Skeletal muscle tissue (tissue), 4 donors: ENCODE measurements around the gene ZNF614. TPM values are rescaled to one million over a fixed set of nuclear protein-coding genes. Genes with fewer than 3 reads are reported as not detected.
A peak's percentile ranks its signal among the peaks of the same experiment; 100 is the strongest.
"Not testable (repeated sequence)": the region's sequence is repeated elsewhere in the genome, so short reads cannot be mapped to it uniquely, and the experiment has no call there.

Experiments
- H3K27ac ChIP-seq: one replicate; pipeline ENCODE4 v1.7.0; 2013; ENCODE audit warnings: mild to moderate bottlenecking, low read depth, low read length, inconsistent platforms
- H3K27me3 ChIP-seq, 3 donors: one replicate each; pipeline ENCODE4 v1.7.0; 2013; ENCODE audit warnings: low read length in 3 of 3; ENCODE audit not compliant: control insufficient read depth in 3 of 3, insufficient read depth in 3 of 3
- H3K36me3 ChIP-seq, 3 donors: one replicate each; pipeline ENCODE4 v1.7.0; 2013; ENCODE audit warnings: low read length in 3 of 3; ENCODE audit not compliant: control insufficient read depth in 3 of 3, insufficient read depth in 3 of 3
- H3K4me1 ChIP-seq, 3 donors: one replicate each; pipeline ENCODE4 v1.7.0; 2013; ENCODE audit warnings: low read length in 3 of 3, mild to moderate bottlenecking in 3 of 3; ENCODE audit not compliant: control insufficient read depth in 3 of 3, insufficient read depth in 3 of 3
- H3K4me3 ChIP-seq, 3 donors: one replicate each; pipeline ENCODE4 v1.7.0; 2013; ENCODE audit warnings: low read length in 3 of 3
- H3K9ac ChIP-seq, 3 donors: one replicate each; pipeline ENCODE4 v1.7.0; 2013; ENCODE audit warnings: low read length in 3 of 3, mild to moderate bottlenecking in 3 of 3, moderate library complexity in 2 of 3, low read depth in 1 of 3
- H3K9me3 ChIP-seq, 3 donors: one replicate each; pipeline ENCODE4 v1.7.0; 2013; ENCODE audit warnings: low read length in 3 of 3; ENCODE audit not compliant: control insufficient read depth in 3 of 3
- total RNA-seq: library from RNA; depleted of rRNA; stranded (reverse); fragments of >200 nt; gene quantifications from one replicate; pipeline ENCODE4 v1.2.3, GENCODE V29; 2014
- donor health status: Osteomylitis.

ZNF614 gene
- total RNA-seq, 1 donor from 2014 or later: 7.8 TPM

GRCh38 chr19:52034051-52034728, 6.0 kb upstream of the ZNF614 start:
- Histone ChIP-seq H3K4me3 (peak overlapping the region in 1 of 3 donors; percentile 59), H3K36me3 (peaks cover 51 to 61% (median 60%) of the 10 kb centered on the region in 3 donors), H3K4me1 (no peaks in the 10 kb centered on the region), H3K9ac (no peak overlapping the region), H3K9me3 (peaks cover 24 to 54% (median 44%) of the 10 kb centered on the region in 3 donors), H3K27me3 (no peaks in the 10 kb centered on the region), H3K27ac (no peak overlapping the region)

GRCh38 chr19:52028780-52029123, 573 bp upstream of the ZNF614 start:
- Histone ChIP-seq H3K27me3 (no peaks in the 10 kb centered on the region), H3K4me3 (peak overlapping the region; percentile 95 to 99 (median 96)), H3K27ac (peak overlapping the region; percentile 94), H3K4me1 (peaks cover 0 to 18% (median 6%) of the 10 kb centered on the region in 3 donors), H3K36me3 (peaks cover 22 to 36% (median 30%) of the 10 kb centered on the region in 3 donors), H3K9ac (peak overlapping the region; percentile 96 to 98 (median 97)), H3K9me3 (peaks cover 9 to 25% (median 18%) of the 10 kb centered on the region in 3 donors)

GRCh38 chr19:52026255-52026990, 1.8 kb downstream of the ZNF614 start:
- Histone ChIP-seq H3K4me1 (peaks cover 0 to 18% (median 6%) of the 10 kb centered on the region in 3 donors), H3K9me3 (peaks cover 2 to 24% (median 7%) of the 10 kb centered on the region in 3 donors), H3K36me3 (peaks cover 28 to 39% (median 35%) of the 10 kb centered on the region in 3 donors)
- H3K27me3 ChIP-seq, H3K27ac ChIP-seq, H3K9ac ChIP-seq, H3K4me3 ChIP-seq: not testable (repeated sequence)

GRCh38 chr19:52024478-52024877, 3.7 kb downstream of the ZNF614 start:
- Histone ChIP-seq H3K9me3 (peaks cover 0 to 37% (median 0%) of the 10 kb centered on the region in 3 donors), H3K4me1 (peaks cover 0 to 18% (median 6%) of the 10 kb centered on the region in 3 donors), H3K36me3 (peaks cover 42 to 58% (median 54%) of the 10 kb centered on the region in 3 donors)
- not testable (repeated sequence) for H3K4me3 ChIP-seq, H3K27me3 ChIP-seq, H3K9ac ChIP-seq, H3K27ac ChIP-seq

GRCh38 chr19:52022193-52022592, 6.0 kb downstream of the ZNF614 start:
- Histone ChIP-seq H3K9me3 (peaks cover 0 to 49% (median 10%) of the 10 kb centered on the region in 3 donors), H3K27me3 (no peaks in the 10 kb centered on the region), H3K9ac (no peak overlapping the region), H3K4me3 (no peak overlapping the region), H3K4me1 (peaks cover 0 to 3% (median 2%) of the 10 kb centered on the region in 3 donors), H3K36me3 (peaks cover 54 to 78% (median 75%) of the 10 kb centered on the region in 3 donors), H3K27ac (no peak overlapping the region)

GRCh38 chr19:52020506-52020905, 7.7 kb downstream of the ZNF614 start:
- H3K27me3 ChIP-seq: no peaks in the 10 kb centered on the region
- H3K4me3 ChIP-seq: peak overlapping the region in 1 of 3 donors; percentile 38
- H3K27ac ChIP-seq: no peak overlapping the region
- no peaks in the 10 kb centered on the region for H3K4me1 ChIP-seq
- peaks cover 71 to 90% (median 87%) of the 10 kb centered on the region in 3 donors for H3K36me3 ChIP-seq
- H3K9ac ChIP-seq: no peak overlapping the region
- H3K9me3 ChIP-seq: peaks cover 0 to 61% (median 18%) of the 10 kb centered on the region in 3 donors

- no peak overlapping the region for H3K27ac ChIP-seq
- no peaks in the 10 kb centered on the region for H3K27me3 ChIP-seq
- H3K4me3 ChIP-seq: no peak overlapping the region
- peaks cover 0 to 13% (median 4%) of the 10 kb centered on the region in 3 donors for H3K9me3 ChIP-seq
- H3K4me1 ChIP-seq: peaks cover 4 to 10% (median 7%) of the 10 kb centered on the region in 3 donors
- no peak overlapping the region for H3K9ac ChIP-seq
- H3K36me3 ChIP-seq: peaks cover 15 to 17% (median 16%) of the 10 kb centered on the region in 3 donors
Measured at GRCh38 chr19:52010674-52011073, 17.5 kb downstream of the ZNF614 start.

- Histone ChIP-seq H3K9me3 (peaks cover 0 to 17% (median 13%) of the 10 kb centered on the region in 3 donors), H3K36me3 (peaks cover 12 to 18% (median 14%) of the 10 kb centered on the region in 3 donors), H3K9ac (peak within 1 kb of the TSS; percentile 79 to 97 (median 90)), H3K27me3 (no peaks in the 10 kb centered on the region), H3K4me3 (peak within 1 kb of the TSS; percentile 93 to 100 (median 100)), H3K4me1 (peaks cover 4 to 10% (median 7%) of the 10 kb centered on the region in 3 donors), H3K27ac (peak within 1 kb of the TSS; percentile 83)
Measured at GRCh38 chr19:52007806-52008557, 20.2 kb downstream of the ZNF614 start, which contains the start of gene ZNF615. ZNF615 (minus strand) TSS chr19:52008211; CDS start chr19:52003711, 4,500 bp downstream.

GRCh38 chr19:52007451-52007805, 20.8 kb downstream of the ZNF614 start:
- H3K9me3 ChIP-seq: peaks cover 0 to 16% (median 13%) of the 10 kb centered on the region in 3 donors

More at GRCh38 chr19:52007451-52007805, 20.8 kb downstream of the ZNF614 start:
- peaks cover 8 to 16% (median 12%) of the 10 kb centered on the region in 3 donors for H3K36me3 ChIP-seq
- H3K4me1 ChIP-seq: peaks cover 4 to 10% (median 7%) of the 10 kb centered on the region in 3 donors
- peak overlapping the region; percentile 93 to 100 (median 100) for H3K4me3 ChIP-seq
- peak overlapping the region; percentile 83 for H3K27ac ChIP-seq
- peak overlapping the region; percentile 79 to 97 (median 90) for H3K9ac ChIP-seq
- no peaks in the 10 kb centered on the region for H3K27me3 ChIP-seq
